GM18505 (cell line): ENCODE results near the gene RTL9.
A peak's percentile ranks its signal among the peaks of the same experiment; 100 is the strongest.

Source experiments
- ATAC-seq: cut with Tn5 transposase; IDR thresholded peaks from one replicate; pipeline ENCODE4 v1.9.1; 2021; ENCODE audit not compliant: unreplicated experiment
- POLR2A ChIP-seq: IDR thresholded peaks from 4 replicates; pipeline ENCODE4 v1.6.1; 2011; ENCODE audit warnings: borderline replicate concordance; ENCODE audit not compliant: insufficient read depth, insufficient read length; ENCODE audit errors: extremely low read depth

RTL9 gene

GRCh38 chrX:110358548-110358947, at the start of gene RTL9:
RTL9 (plus strand) TSS chrX:110358848; CDS start chrX:110450618, 91,770 bp downstream.
- no peak for ATAC-seq

GRCh38 chrX:110310000-110310790, 48.5 kb upstream of the RTL9 start:
- no peak for TF ChIP-seq POLR2A
- ATAC-seq, result no peak

More at GRCh38 chrX:110358548-110358947, at the start of gene RTL9:
- TF ChIP-seq POLR2A, result no peak

- TF ChIP-seq POLR2A, result no peak
- ATAC-seq, result no peak
Measured at GRCh38 chrX:110310896-110311295, 47.8 kb upstream of the RTL9 start.

- ATAC-seq, result no peak
- TF ChIP-seq POLR2A, result no peak
Measured at GRCh38 chrX:110311437-110312230, 47.0 kb upstream of the RTL9 start.

- TF ChIP-seq POLR2A, result no peak
- ATAC-seq, result no peak
Measured at GRCh38 chrX:110315551-110315950, 43.1 kb upstream of the RTL9 start.

GRCh38 chrX:110316351-110317060, 42.1 kb upstream of the RTL9 start:
- TF ChIP-seq POLR2A, result no peak
- ATAC-seq, result no peak

GRCh38 chrX:110317061-110317819, 41.4 kb upstream of the RTL9 start:
- peak; percentile 13 for ATAC-seq

GRCh38 chrX:110317820-110318663, 40.6 kb upstream of the RTL9 start, which contains the start of gene AMMECR1:
AMMECR1 (minus strand) TSS chrX:110318085; CDS start chrX:110318071, 14 bp downstream.
- TF ChIP-seq POLR2A, result peak; percentile 84
- ATAC-seq, result peak; percentile 71

More at GRCh38 chrX:110317061-110317819, 41.4 kb upstream of the RTL9 start:
- no peak for TF ChIP-seq POLR2A

GRCh38 chrX:110318664-110318968, 40.0 kb upstream of the RTL9 start:
- ATAC-seq, result peak; percentile 23
- TF ChIP-seq POLR2A, result no peak

- no peak for ATAC-seq
Measured at GRCh38 chrX:110320381-110320987, 38.2 kb upstream of the RTL9 start.

GRCh38 chrX:110321081-110321480, 37.6 kb upstream of the RTL9 start:
- no peak for TF ChIP-seq POLR2A
- no peak for ATAC-seq

More at GRCh38 chrX:110320381-110320987, 38.2 kb upstream of the RTL9 start:
- no peak for TF ChIP-seq POLR2A
